ENCODE data around the gene GAL.

Gene GAL

GRCh38 chr11:68654978-68655377, 29.4 kb upstream of the GAL start:
- no peak for DNase-seq (ENCODE audit: low read depth, low spot score)
- H3K9ac ChIP-seq (ENCODE audit: insufficient read length, low read depth), result no peak overlapping the region
- peaks cover 6% of the 10 kb centered on the region; the same call in 1 of the 2 replicates for H3K9me3 ChIP-seq (ENCODE audit: insufficient read depth, low read length)
- no peaks in the 10 kb centered on the region for H3K36me3 ChIP-seq (ENCODE audit: insufficient read depth, insufficient read length, low read length)
- H3K27me3 ChIP-seq (ENCODE audit: insufficient read depth, insufficient read length), result no peaks in the 10 kb centered on the region
- no peak overlapping the region for H3K4me3 ChIP-seq (ENCODE audit: insufficient read length, low read depth)
- TF ChIP-seq SUZ12 (IDR thresholded peaks at IDR 0.05; ENCODE audit: extremely low read depth, insufficient read depth, insufficient read length), result no peak
- TF ChIP-seq YY1 (IDR thresholded peaks at IDR 0.05; ENCODE audit: insufficient read depth, insufficient read length), result no peak
- no peak for TF ChIP-seq ZNF274 (IDR thresholded peaks at IDR 0.05; ENCODE audit: low read depth, low read length)
- H3K4me1 ChIP-seq (ENCODE audit: insufficient read depth, insufficient read length), result peaks cover 5% of the 10 kb centered on the region

- no peak for DNase-seq (ENCODE audit: low read depth, low spot score)
- Histone ChIP-seq H3K9me3 (ENCODE audit: insufficient read depth, low read length) (peaks cover 6% of the 10 kb centered on the region; the same call in 1 of the 2 replicates), H3K4me3 (ENCODE audit: insufficient read length, low read depth) (no peak overlapping the region), H3K9ac (ENCODE audit: insufficient read length, low read depth) (no peak overlapping the region), H3K27me3 (ENCODE audit: insufficient read depth, insufficient read length) (no peaks in the 10 kb centered on the region), H3K36me3 (ENCODE audit: insufficient read depth, insufficient read length, low read length) (no peaks in the 10 kb centered on the region), H3K4me1 (ENCODE audit: insufficient read depth, insufficient read length) (peaks cover 5% of the 10 kb centered on the region)
- TF ChIP-seq ZNF274 (IDR thresholded peaks at IDR 0.05; ENCODE audit: low read depth, low read length) (no peak), SUZ12 (IDR thresholded peaks at IDR 0.05; ENCODE audit: extremely low read depth, insufficient read depth, insufficient read length) (no peak), YY1 (IDR thresholded peaks at IDR 0.05; ENCODE audit: insufficient read depth, insufficient read length) (no peak)
Measured at GRCh38 chr11:68655406-68655805, 28.9 kb upstream of the GAL start.

- H3K4me1 ChIP-seq (ENCODE audit: insufficient read depth, insufficient read length), result peaks cover 5% of the 10 kb centered on the region
- DNase-seq (ENCODE audit: low read depth, low spot score), result no peak
- no peaks in the 10 kb centered on the region for H3K36me3 ChIP-seq (ENCODE audit: insufficient read depth, insufficient read length, low read length)
- H3K4me3 ChIP-seq (ENCODE audit: insufficient read length, low read depth), result no peak overlapping the region
- TF ChIP-seq YY1 (IDR thresholded peaks at IDR 0.05; ENCODE audit: insufficient read depth, insufficient read length) (no peak), ZNF274 (IDR thresholded peaks at IDR 0.05; ENCODE audit: low read depth, low read length) (no peak), SUZ12 (IDR thresholded peaks at IDR 0.05; ENCODE audit: extremely low read depth, insufficient read depth, insufficient read length) (no peak)
- no peak overlapping the region for H3K9ac ChIP-seq (ENCODE audit: insufficient read length, low read depth)
- peaks cover 6% of the 10 kb centered on the region; the same call in 1 of the 2 replicates for H3K9me3 ChIP-seq (ENCODE audit: insufficient read depth, low read length)
- peaks cover 1% of the 10 kb centered on the region for H3K27me3 ChIP-seq (ENCODE audit: insufficient read depth, insufficient read length)
Measured at GRCh38 chr11:68655806-68656205, 28.5 kb upstream of the GAL start.

GRCh38 chr11:68657021-68657780, 27.1 kb upstream of the GAL start:
- no peak for DNase-seq (ENCODE audit: low read depth, low spot score)
- H3K36me3 ChIP-seq (ENCODE audit: insufficient read depth, insufficient read length, low read length), result no peaks in the 10 kb centered on the region
- H3K9ac ChIP-seq (ENCODE audit: insufficient read length, low read depth), result no peak overlapping the region
- H3K4me3 ChIP-seq (ENCODE audit: insufficient read length, low read depth), result no peak overlapping the region
- peaks cover 4% of the 10 kb centered on the region for H3K27me3 ChIP-seq (ENCODE audit: insufficient read depth, insufficient read length)
- peaks cover 6% of the 10 kb centered on the region; the same call in 1 of the 2 replicates for H3K9me3 ChIP-seq (ENCODE audit: insufficient read depth, low read length)
- TF ChIP-seq SUZ12 (IDR thresholded peaks at IDR 0.05; ENCODE audit: extremely low read depth, insufficient read depth, insufficient read length) (no peak), YY1 (IDR thresholded peaks at IDR 0.05; ENCODE audit: insufficient read depth, insufficient read length) (no peak), ZNF274 (IDR thresholded peaks at IDR 0.05; ENCODE audit: low read depth, low read length) (no peak)
- H3K4me1 ChIP-seq (ENCODE audit: insufficient read depth, insufficient read length), result no peaks in the 10 kb centered on the region

GRCh38 chr11:68658097-68658496, 26.2 kb upstream of the GAL start:
- DNase-seq (ENCODE audit: low read depth, low spot score), result no peak
- TF ChIP-seq ZNF274 (IDR thresholded peaks at IDR 0.05; ENCODE audit: low read depth, low read length), result no peak
- no peak for TF ChIP-seq SUZ12 (IDR thresholded peaks at IDR 0.05; ENCODE audit: extremely low read depth, insufficient read depth, insufficient read length)
- TF ChIP-seq YY1 (IDR thresholded peaks at IDR 0.05; ENCODE audit: insufficient read depth, insufficient read length), result no peak
- H3K27me3 ChIP-seq (ENCODE audit: insufficient read depth, insufficient read length), result peaks cover 4% of the 10 kb centered on the region
- no peaks in the 10 kb centered on the region for H3K4me1 ChIP-seq (ENCODE audit: insufficient read depth, insufficient read length)
- H3K9me3 ChIP-seq (ENCODE audit: insufficient read depth, low read length), result peaks cover 6% of the 10 kb centered on the region; the same call in 1 of the 2 replicates
- H3K4me3 ChIP-seq (ENCODE audit: insufficient read length, low read depth), result no peak overlapping the region
- H3K36me3 ChIP-seq (ENCODE audit: insufficient read depth, insufficient read length, low read length), result no peaks in the 10 kb centered on the region
- no peak overlapping the region for H3K9ac ChIP-seq (ENCODE audit: insufficient read length, low read depth)

GRCh38 chr11:68658661-68659060, 25.7 kb upstream of the GAL start:
- no peak overlapping the region for H3K9ac ChIP-seq (ENCODE audit: insufficient read length, low read depth)
- H3K9me3 ChIP-seq (ENCODE audit: insufficient read depth, low read length), result peaks cover 6% of the 10 kb centered on the region; the same call in 1 of the 2 replicates
- TF ChIP-seq ZNF274 (IDR thresholded peaks at IDR 0.05; ENCODE audit: low read depth, low read length) (no peak), SUZ12 (IDR thresholded peaks at IDR 0.05; ENCODE audit: extremely low read depth, insufficient read depth, insufficient read length) (no peak), YY1 (IDR thresholded peaks at IDR 0.05; ENCODE audit: insufficient read depth, insufficient read length) (no peak)
- no peaks in the 10 kb centered on the region for H3K36me3 ChIP-seq (ENCODE audit: insufficient read depth, insufficient read length, low read length)
- H3K4me1 ChIP-seq (ENCODE audit: insufficient read depth, insufficient read length), result no peaks in the 10 kb centered on the region
- no peak overlapping the region for H3K4me3 ChIP-seq (ENCODE audit: insufficient read length, low read depth)
- H3K27me3 ChIP-seq (ENCODE audit: insufficient read depth, insufficient read length), result peaks cover 8% of the 10 kb centered on the region
- DNase-seq (ENCODE audit: low read depth, low spot score), result no peak

- TF ChIP-seq YY1 (IDR thresholded peaks at IDR 0.05; ENCODE audit: insufficient read depth, insufficient read length) (no peak), SUZ12 (IDR thresholded peaks at IDR 0.05; ENCODE audit: extremely low read depth, insufficient read depth, insufficient read length) (no peak), ZNF274 (IDR thresholded peaks at IDR 0.05; ENCODE audit: low read depth, low read length) (no peak)
- Histone ChIP-seq H3K27me3 (ENCODE audit: insufficient read depth, insufficient read length) (peaks cover 9% of the 10 kb centered on the region), H3K4me1 (ENCODE audit: insufficient read depth, insufficient read length) (no peaks in the 10 kb centered on the region), H3K9me3 (ENCODE audit: insufficient read depth, low read length) (peaks cover 6% of the 10 kb centered on the region; the same call in 1 of the 2 replicates), H3K36me3 (ENCODE audit: insufficient read depth, insufficient read length, low read length) (no peaks in the 10 kb centered on the region), H3K4me3 (ENCODE audit: insufficient read length, low read depth) (no peak overlapping the region), H3K9ac (ENCODE audit: insufficient read length, low read depth) (no peak overlapping the region)
- DNase-seq (ENCODE audit: low read depth, low spot score), result no peak
Measured at GRCh38 chr11:68659158-68659921, 25.0 kb upstream of the GAL start.
